ENCODE data around the gene MSH3.
"Not testable (repeated sequence)": the region's sequence is repeated elsewhere in the genome, so short reads cannot be mapped to it uniquely, and the experiment has no call there.

MSH3 gene

GRCh38 chr5:80796846-80797245 lies 142.4 kb downstream of the MSH3 start:
- H3K4me3 ChIP-seq (ENCODE audit: low read length) = no peak overlapping the region
- TF ChIP-seq ZNF274 (IDR thresholded peaks at IDR 0.05; ENCODE audit: low read depth, low read length) = no peak

GRCh38 chr5:80797428-80798024 lies 143.1 kb downstream of the MSH3 start:
- TF ChIP-seq ZNF274 (IDR thresholded peaks at IDR 0.05; ENCODE audit: low read depth, low read length) = no peak

GRCh38 chr5:80798166-80798565 lies 143.7 kb downstream of the MSH3 start:
- no peak overlapping the region for H3K4me3 ChIP-seq (ENCODE audit: low read length)
- no peak for TF ChIP-seq ZNF274 (IDR thresholded peaks at IDR 0.05; ENCODE audit: low read depth, low read length)

More at GRCh38 chr5:80797428-80798024, 143.1 kb downstream of the MSH3 start:
- no peak overlapping the region for H3K4me3 ChIP-seq (ENCODE audit: low read length)

- no peak overlapping the region for H3K4me3 ChIP-seq (ENCODE audit: low read length)
- no peak for TF ChIP-seq ZNF274 (IDR thresholded peaks at IDR 0.05; ENCODE audit: low read depth, low read length)
These were observed 144.2 kb downstream of the MSH3 start for GRCh38 chr5:80798633-80799032.

- no peak for TF ChIP-seq ZNF274 (IDR thresholded peaks at IDR 0.05; ENCODE audit: low read depth, low read length)
- H3K4me3 ChIP-seq (ENCODE audit: low read length) = no peak overlapping the region
These were observed 144.6 kb downstream of the MSH3 start for GRCh38 chr5:80799041-80799440.

GRCh38 chr5:80799573-80799972 lies 145.1 kb downstream of the MSH3 start:
- H3K4me3 ChIP-seq (ENCODE audit: low read length) = no peak overlapping the region
- no peak for TF ChIP-seq ZNF274 (IDR thresholded peaks at IDR 0.05; ENCODE audit: low read depth, low read length)

- H3K4me3 ChIP-seq (ENCODE audit: low read length) = no peak overlapping the region
- TF ChIP-seq ZNF274 (IDR thresholded peaks at IDR 0.05; ENCODE audit: low read depth, low read length) = no peak
These were observed 149.9 kb downstream of the MSH3 start for GRCh38 chr5:80804332-80804731.

GRCh38 chr5:80805038-80805437 lies 150.6 kb downstream of the MSH3 start:
- no peak for TF ChIP-seq ZNF274 (IDR thresholded peaks at IDR 0.05; ENCODE audit: low read depth, low read length)
- H3K4me3 ChIP-seq (ENCODE audit: low read length) = no peak overlapping the region

- no peak overlapping the region for H3K4me3 ChIP-seq (ENCODE audit: low read length)
- TF ChIP-seq ZNF274 (IDR thresholded peaks at IDR 0.05; ENCODE audit: low read depth, low read length) = no peak
These were observed 152.5 kb downstream of the MSH3 start for GRCh38 chr5:80806929-80807328.

- H3K4me3 ChIP-seq (ENCODE audit: low read length) = no peak overlapping the region
- no peak for TF ChIP-seq ZNF274 (IDR thresholded peaks at IDR 0.05; ENCODE audit: low read depth, low read length)
These were observed 155.0 kb downstream of the MSH3 start for GRCh38 chr5:80809451-80809850.

GRCh38 chr5:80810425-80810824 lies 156.0 kb downstream of the MSH3 start:
- TF ChIP-seq ZNF274 (IDR thresholded peaks at IDR 0.05; ENCODE audit: low read depth, low read length) = no peak
- H3K4me3 ChIP-seq (ENCODE audit: low read length) = no peak overlapping the region

- no peak for TF ChIP-seq ZNF274 (IDR thresholded peaks at IDR 0.05; ENCODE audit: low read depth, low read length)
- no peak overlapping the region for H3K4me3 ChIP-seq (ENCODE audit: low read length)
These were observed 162.1 kb downstream of the MSH3 start for GRCh38 chr5:80816590-80816989.

GRCh38 chr5:80820685-80821084 lies 166.2 kb downstream of the MSH3 start:
- TF ChIP-seq ZNF274 (IDR thresholded peaks at IDR 0.05; ENCODE audit: low read depth, low read length) = no peak
- H3K4me3 ChIP-seq (ENCODE audit: low read length) = no peak overlapping the region

GRCh38 chr5:80822640-80823039 lies 168.2 kb downstream of the MSH3 start:
- TF ChIP-seq ZNF274 (IDR thresholded peaks at IDR 0.05; ENCODE audit: low read depth, low read length) = no peak

GRCh38 chr5:80824159-80824558 lies 169.7 kb downstream of the MSH3 start:
- not testable (repeated sequence) for H3K4me3 ChIP-seq (ENCODE audit: low read length)

More at GRCh38 chr5:80822640-80823039, 168.2 kb downstream of the MSH3 start:
- no peak overlapping the region for H3K4me3 ChIP-seq (ENCODE audit: low read length)

GRCh38 chr5:80825786-80826460 lies 171.5 kb downstream of the MSH3 start:
- no peak for TF ChIP-seq ZNF274 (IDR thresholded peaks at IDR 0.05; ENCODE audit: low read depth, low read length)
- H3K4me3 ChIP-seq (ENCODE audit: low read length) = no peak overlapping the region

Data from GM08714 (cell line).